WTC11 (cell line): ENCODE results near the gene FGFRL1.

Experiments
- CTCF ChIP-seq: fragments of 200-600 bp; IDR thresholded peaks from 2 replicates; pipeline ENCODE4 v1.8.0; 2022; ENCODE audit warnings: antibody characterized with exemption
- ELF4 ChIP-seq: sonication (generic); formaldehyde crosslinking; IDR thresholded peaks from 2 replicates; pipeline ENCODE4 v1.8.1; 2022; ENCODE audit warnings: low read depth, mild to moderate bottlenecking, moderate library complexity, missing genetic modification reagents
- FOXP1 ChIP-seq: sonication (generic); formaldehyde crosslinking; IDR thresholded peaks from 2 replicates; pipeline ENCODE4 v1.8.0; 2022; ENCODE audit warnings: missing genetic modification reagents, mild to moderate bottlenecking, moderate library complexity, borderline replicate concordance
- FOXP4 ChIP-seq: sonication (generic); formaldehyde crosslinking; IDR thresholded peaks from 2 replicates; pipeline ENCODE4 v1.8.0; 2022; ENCODE audit warnings: mild to moderate bottlenecking, missing genetic modification reagents
- ZNF138 ChIP-seq: sonication (generic); formaldehyde crosslinking; conservative IDR thresholded peaks from 2 replicates; pipeline ENCODE4 v1.8.1; 2022; ENCODE audit warnings: mild to moderate bottlenecking, moderate library complexity, missing genetic modification reagents

DNA sequence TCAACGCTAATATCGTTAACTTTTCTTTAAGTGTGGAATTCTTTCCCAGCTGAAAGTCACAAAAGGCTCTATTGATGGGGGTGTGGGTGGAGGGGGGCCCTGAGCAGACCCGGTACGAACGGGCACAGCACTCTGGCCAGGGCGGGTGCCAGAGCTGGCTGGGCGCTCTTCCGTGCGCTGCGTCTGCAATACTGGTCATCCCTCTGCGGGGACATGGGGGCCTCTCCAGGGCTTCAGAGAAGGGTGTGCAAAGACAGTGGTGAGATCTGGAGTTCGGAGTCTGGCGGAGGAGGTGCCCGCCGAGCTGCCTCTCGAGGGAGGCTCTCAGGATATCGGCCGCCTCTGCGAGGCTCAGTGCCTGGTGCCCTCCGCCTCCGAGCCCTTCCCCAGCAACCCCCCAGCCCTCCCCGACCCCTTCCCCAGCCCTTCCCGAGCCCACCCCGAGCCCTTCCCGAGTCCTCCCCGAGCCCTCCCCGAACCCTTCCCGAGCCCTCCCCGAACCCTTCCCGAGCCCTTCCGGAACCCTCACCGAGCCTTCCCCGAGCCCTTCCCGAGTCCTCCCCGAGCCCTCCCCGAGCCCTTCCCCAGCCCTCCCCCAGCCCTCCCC, 34.3 kb downstream of the FGFRL1 start:
- TF ChIP-seq CTCF (no peak), FOXP4 (CRISPR knock-in tag) (no peak), ZNF138 (CRISPR knock-in tag) (no peak), FOXP1 (no peak), ELF4 (no peak)
